Inferior parietal cortex (tissue), 1 donor: ENCODE data around the gene FAM83G.
"Not testable (repeated sequence)": the region's sequence is repeated elsewhere in the genome, so short reads cannot be mapped to it uniquely, and the experiment has no call there.

Source experiments
- DNase-seq: peaks from one replicate; pipeline ENCODE4 v3.0.0-alpha.2; 2016; ENCODE audit errors: extremely low spot score

Gene FAM83G

GRCh38 chr17:19022747-19023146 lies 18.2 kb upstream of the FAM83G start:
- DNase-seq, result no peak

GRCh38 chr17:19022128-19022527 lies 17.6 kb upstream of the FAM83G start:
- no peak for DNase-seq

GRCh38 chr17:19021622-19022083 lies 17.1 kb upstream of the FAM83G start:
- DNase-seq, result no peak

- DNase-seq, result not testable (repeated sequence)
Measured at GRCh38 chr17:19021011-19021621, 16.6 kb upstream of the FAM83G start.

- no peak for DNase-seq
Measured at GRCh38 chr17:19020016-19020415, 15.5 kb upstream of the FAM83G start.

- DNase-seq, result no peak
Measured at GRCh38 chr17:19019041-19019941, 14.7 kb upstream of the FAM83G start.

- DNase-seq, result no peak
Measured at GRCh38 chr17:19018600-19018950, 14.0 kb upstream of the FAM83G start.

- DNase-seq, result no peak
Measured at GRCh38 chr17:19017804-19018599, 13.4 kb upstream of the FAM83G start.

- no peak for DNase-seq
Measured at GRCh38 chr17:19017401-19017800, 12.8 kb upstream of the FAM83G start.

- DNase-seq, result no peak
Measured at GRCh38 chr17:19016881-19017280, 12.3 kb upstream of the FAM83G start.

GRCh38 chr17:19016297-19016696 lies 11.7 kb upstream of the FAM83G start:
- no peak for DNase-seq

- DNase-seq, result no peak
Measured at GRCh38 chr17:19015428-19015827, 10.9 kb upstream of the FAM83G start.

- DNase-seq, result no peak
Measured at GRCh38 chr17:19014628-19015215, 10.2 kb upstream of the FAM83G start.

GRCh38 chr17:19013806-19014627 lies 9.5 kb upstream of the FAM83G start:
- DNase-seq, result peak; percentile 4

GRCh38 chr17:19013226-19013625 lies 8.7 kb upstream of the FAM83G start:
- no peak for DNase-seq

GRCh38 chr17:19012171-19013080 lies 7.9 kb upstream of the FAM83G start:
- no peak for DNase-seq

- no peak for DNase-seq
Measured at GRCh38 chr17:19011581-19011980, 7.0 kb upstream of the FAM83G start.

- no peak for DNase-seq
Measured at GRCh38 chr17:19010729-19011505, 6.4 kb upstream of the FAM83G start.

GRCh38 chr17:19009970-19010369 lies 5.4 kb upstream of the FAM83G start:
- no peak for DNase-seq
